ENCODE data around the gene RNU1-1.
"Not testable (repeated sequence)": the region's sequence is repeated elsewhere in the genome, so short reads cannot be mapped to it uniquely, and the experiment has no call there.

DNA sequence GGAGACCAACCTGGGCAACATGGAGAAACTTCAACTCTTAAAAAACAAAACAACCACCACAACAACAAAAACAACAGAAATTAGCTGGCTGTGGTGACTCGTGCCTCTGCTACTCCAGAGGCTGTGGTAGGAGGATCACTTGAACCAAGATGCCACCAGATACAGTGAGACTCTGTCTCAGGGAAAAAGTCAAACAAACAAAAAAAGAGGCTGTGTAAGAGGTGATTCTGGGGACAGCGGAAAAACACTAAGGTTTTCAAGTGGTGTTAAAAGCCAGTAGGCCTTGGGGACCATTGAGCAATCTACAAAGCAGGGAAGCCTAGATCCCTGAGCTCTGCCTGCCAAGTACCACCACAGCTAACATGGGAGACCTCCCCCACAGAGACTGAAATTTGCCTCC, 8.2 kb downstream of the RNU1-1 start:
- not testable (repeated sequence) for TF ChIP-seq CEBPB (IDR thresholded peaks at IDR 0.05; ENCODE audit: borderline replicate concordance in 1 of 2, low read depth in 2 of 2, low read length in 2 of 2); CHD4 (IDR thresholded peaks at IDR 0.05); ZNF274 (IDR thresholded peaks at IDR 0.05; ENCODE audit: insufficient read depth, insufficient read length); SMC3 (IDR thresholded peaks at IDR 0.05; ENCODE audit: borderline replicate concordance, low read length); NFIC (IDR thresholded peaks at IDR 0.05; ENCODE audit: low read depth, low read length); ZNF592 (IDR thresholded peaks at IDR 0.05); SIX5 (IDR thresholded peaks at IDR 0.05; ENCODE audit: low read depth, low read length, severe bottlenecking)

All from GM12878 (cell line).